Endothelial cell of umbilical vein (primary cell): ENCODE data around the gene SCAMP2. TPM values are rescaled to one million over a fixed set of nuclear protein-coding genes. Genes with fewer than 3 reads are reported as not detected.

Experiments used
- BruUV-seq: library from RNA; stranded (reverse); fragments of 400-500 nt; replicated peaks from 2 replicates; lab custom pipeline; 2021; lab: Mats Ljungman, UMichigan
- CTCF ChIA-PET: fragments of 300-600, 350-600 bp; sonication (Branson Sonifier 250); formaldehyde crosslinking; loops from one replicate; lab custom pipeline; 2021; ENCODE audit warnings: antibody characterized with exemption, inconsistent platforms; lab: Charles Lee
- POLR2A ChIA-PET: fragments of 300-600, 350-600 bp; sonication (Branson Sonifier 250); formaldehyde crosslinking; loops from one replicate; lab custom pipeline; 2021; ENCODE audit warnings: antibody characterized with exemption, inconsistent platforms; lab: Charles Lee
- DNase-seq: peaks from one replicate; pipeline ENCODE4 v3.0.0-alpha.2; 2011; ENCODE audit warnings: low read depth, low spot score
- FAIRE-seq: peaks from 2 replicates; lab custom pipeline; 2011; peaks lifted over from hg19 to GRCh38; lab: Jason Lieb, UNC
- H2AFZ ChIP-seq: 2 replicates; pipeline ENCODE4 v1.6.0; 2012; ENCODE audit warnings: low read depth, low read length, control low read depth, inconsistent platforms
- H3K27ac ChIP-seq: 2 replicates; pipeline ENCODE4 v1.5.1; 2011; ENCODE audit warnings: low read depth, mild to moderate bottlenecking, control low read depth, low read length, moderate library complexity; ENCODE audit not compliant: insufficient read depth
- H3K27me3 ChIP-seq, 2 experiments: 2 replicates each; pipeline versions ENCODE4 v1.6.0 to v1.6.1; 2011; ENCODE audit warnings: low read length in 2 of 2, mixed read lengths in 1 of 2; ENCODE audit not compliant: control insufficient read depth in 2 of 2, insufficient read depth in 2 of 2
- H3K36me3 ChIP-seq, 2 experiments: 2 replicates in 1 of 2; 3 replicates in 1 of 2; pipeline ENCODE4 v1.5.1; 2011; ENCODE audit warnings: low read length in 2 of 2, mild to moderate bottlenecking in 1 of 2, moderate library complexity in 1 of 2; ENCODE audit not compliant: control insufficient read depth in 2 of 2, insufficient read depth in 2 of 2; ENCODE audit errors: extremely low read depth in 1 of 2
- H3K4me1 ChIP-seq: 3 replicates; pipeline ENCODE4 v1.5.1; 2011; ENCODE audit warnings: mild to moderate bottlenecking, low read length; ENCODE audit not compliant: control insufficient read depth, insufficient read depth; ENCODE audit errors: extremely low read depth
- H3K4me2 ChIP-seq: 2 replicates; pipeline ENCODE4 v1.6.1; 2011; ENCODE audit warnings: low read length, control low read depth, mixed read lengths; ENCODE audit not compliant: insufficient read depth
- H3K4me3 ChIP-seq, 3 experiments: fragments of 200-600 bp in 1 of 3; sonication (generic), shearing (Covaris generic) in 1 of 3; replicated peaks in 1 of 3; 2 replicates each; pipeline ENCODE4 v1.5.1; 2011 to 2016; ENCODE audit warnings: control low read depth in 3 of 3, low read length in 3 of 3, mild to moderate bottlenecking in 2 of 3, inconsistent platforms in 1 of 3, low read depth in 1 of 3, moderate library complexity in 1 of 3; ENCODE audit not compliant: insufficient read depth in 1 of 3
- H3K79me2 ChIP-seq: 2 replicates; pipeline ENCODE4 v1.6.0; 2012; ENCODE audit warnings: low read length, inconsistent platforms; ENCODE audit not compliant: control insufficient read depth, insufficient read depth
- H3K9ac ChIP-seq: replicated peaks from 2 replicates; pipeline ENCODE3; 2011; ENCODE audit warnings: low read length, control low read depth; ENCODE audit not compliant: insufficient read depth; ENCODE audit errors: extremely low read depth
- H3K9me1 ChIP-seq: replicated peaks from 3 replicates; pipeline ENCODE4 v1.6.0; 2011; ENCODE audit warnings: mild to moderate bottlenecking, low read length; ENCODE audit not compliant: control insufficient read depth, insufficient read depth; ENCODE audit errors: extremely low read depth
- H3K9me3 ChIP-seq: replicated peaks from 2 replicates; pipeline ENCODE4 v1.5.1; 2012; ENCODE audit warnings: low read length, inconsistent platforms; ENCODE audit not compliant: control insufficient read depth, insufficient read depth
- H4K20me1 ChIP-seq: replicated peaks from 2 replicates; pipeline ENCODE3; 2011; ENCODE audit warnings: mild to moderate bottlenecking, low read length; ENCODE audit not compliant: control insufficient read depth, insufficient read depth; ENCODE audit errors: extremely low read depth
- CTCF ChIP-seq, 2 donors: IDR thresholded peaks; 1 replicate in 1 of 2; 2 replicates in 1 of 2; pipeline ENCODE4 v1.5.1; 2011; ENCODE audit warnings: low read length in 2 of 2, mild to moderate bottlenecking in 2 of 2, moderate library complexity in 2 of 2, control low read depth in 1 of 2, inconsistent platforms in 1 of 2, low read depth in 1 of 2; ENCODE audit not compliant: insufficient read depth in 1 of 2; ENCODE audit errors: extremely low read depth in 1 of 2
- EZH2 ChIP-seq: IDR thresholded peaks from 2 replicates; pipeline ENCODE4 v1.6.1; 2012; ENCODE audit warnings: borderline replicate concordance, low read depth, mild to moderate bottlenecking, moderate library complexity, low read length, inconsistent platforms; ENCODE audit not compliant: severe bottlenecking
- FOS ChIP-seq: IDR thresholded peaks from 2 replicates; pipeline ENCODE4 v1.6.1; 2011; ENCODE audit warnings: mild to moderate bottlenecking, low read length, moderate library complexity, borderline replicate concordance; ENCODE audit not compliant: insufficient read depth
- GATA2 ChIP-seq: IDR thresholded peaks from 2 replicates; pipeline ENCODE4 v1.7.0; 2011; ENCODE audit warnings: low read depth, mild to moderate bottlenecking, moderate library complexity, mixed read lengths, low read length; ENCODE audit not compliant: insufficient read length, insufficient read depth
- JUN ChIP-seq: IDR thresholded peaks from 2 replicates; pipeline ENCODE4 v1.6.1; 2011; ENCODE audit warnings: borderline replicate concordance, low read depth; ENCODE audit not compliant: insufficient read length, insufficient read depth
- MYC ChIP-seq: IDR thresholded peaks from one replicate; pipeline ENCODE4 v1.6.1; 2011; ENCODE audit warnings: mild to moderate bottlenecking, low read depth, low read length
- POLR2A ChIP-seq: IDR thresholded peaks from 2 replicates; pipeline ENCODE4 v1.6.1; 2012; ENCODE audit warnings: low read depth, mild to moderate bottlenecking, control low read depth, low read length
- POLR2AphosphoS5 ChIP-seq: IDR thresholded peaks from 2 replicates; pipeline ENCODE4 v1.6.1; 2012; ENCODE audit warnings: low read depth, mild to moderate bottlenecking, control low read depth, low read length, moderate library complexity; ENCODE audit not compliant: insufficient read depth
- dilution Hi-C: fragments of 300-500 bp; cut with MboI; formaldehyde crosslinking; loops from one replicate; pipeline ENCODE4 v1.15.0; 2019; ENCODE audit warnings: low sequenced_read_pairs; ENCODE audit not compliant: extremely low pct_ligation_motif_present
- intact Hi-C: fragments of 100-400 bp; cut with micrococcal nuclease; formaldehyde crosslinking; loops from one replicate; pipeline ENCODE4 v1.10.0; 2022
- polyA plus RNA-seq, 4 experiments: library from polyadenylated mRNA; depleted of rRNA in 3 of 4; stranded (reverse) in 3 of 4; unstranded in 1 of 4; fragments of >200 nt; gene quantifications; 2 replicates each; pipeline versions ENCODE4 v1.2.1 to v1.2.3, GENCODE V29; 2011 to 2012; ENCODE audit warnings: missing spikeins in 1 of 4
- total RNA-seq: library from RNA; stranded (reverse); gene quantifications from 2 replicates; pipeline ENCODE4 v1.2.3, GENCODE V29; 2021
- TF ChIP-seq, protein P1 (sequence below): IDR thresholded peaks from 2 replicates; pipeline ENCODE4 v1.6.1; 2011; ENCODE audit not compliant: insufficient read depth, insufficient read length

The SCAMP2 gene
- total and polyA plus RNA-seq, 2 donors (not counting 3 experiments of a cell fraction or from before 2014, with no cell fraction given), result 67.3 to 256 TPM

DNA sequence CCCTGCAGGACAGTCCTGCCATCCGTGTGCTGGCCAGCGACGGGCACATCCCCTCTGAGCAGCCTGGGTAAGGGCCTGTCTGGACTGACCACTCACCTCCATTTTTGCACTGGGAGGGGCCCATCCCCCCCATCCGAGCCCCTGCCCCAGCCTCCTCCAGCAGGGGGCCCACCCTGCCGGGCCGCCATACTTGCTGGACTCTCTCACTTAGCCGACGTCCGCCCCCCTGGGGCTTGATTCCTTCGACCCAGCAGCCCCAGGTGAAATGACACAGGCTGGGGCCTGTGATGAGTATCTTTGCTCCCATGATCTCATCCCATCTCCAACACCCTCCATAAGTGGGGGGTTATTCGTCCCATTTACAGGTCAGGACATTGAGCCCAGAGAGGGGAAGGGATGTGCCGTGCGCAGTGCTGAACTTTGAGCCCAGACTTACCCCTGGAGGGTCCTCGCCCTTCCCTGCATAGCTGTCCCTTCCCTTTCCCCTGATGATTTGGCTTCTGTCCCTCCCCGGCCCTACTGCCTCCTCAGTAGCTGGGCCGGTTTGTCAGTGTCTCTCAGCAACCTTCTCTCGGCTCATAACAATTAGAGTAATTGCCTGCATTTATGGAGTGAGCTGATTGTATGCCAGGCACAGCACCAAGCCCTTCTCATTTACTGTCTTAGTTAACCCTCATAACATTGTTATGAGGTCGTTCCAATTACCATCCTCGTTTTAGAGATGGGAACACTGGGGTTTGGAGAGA is 56.4 kb downstream of the SCAMP2 start:
- ChIA-PET CTCF (interaction anchor here (0.8 to 2.2 kb wide), 6 partner anchors 10 to 134 kb away, joined by 3 to 6 read pairs (median 3); partner anchors contain the start of genes CPLX3 and CSK), POLR2A (interaction anchor here (0.6 kb wide), 1 partner anchor 31 kb away, joined by 4 read pairs; no protein-coding TSS in a partner anchor)
- DNase-seq (no peak), FAIRE-seq (no peak)
- H3K9ac ChIP-seq, result no peak overlapping the region
- H3K9me3 ChIP-seq, result no peaks in the 10 kb centered on the region
- H2AFZ ChIP-seq, result no peak overlapping the region
- no peak for TF ChIP-seq CTCF (IDR thresholded peaks at IDR 0.05; ENCODE audit: extremely low read depth in 1 of 2, insufficient read depth in 1 of 2, low read depth in 1 of 2, low read length in 2 of 2)
- TF ChIP-seq POLR2AphosphoS5, result no peak
- TF ChIP-seq, protein P1, sequence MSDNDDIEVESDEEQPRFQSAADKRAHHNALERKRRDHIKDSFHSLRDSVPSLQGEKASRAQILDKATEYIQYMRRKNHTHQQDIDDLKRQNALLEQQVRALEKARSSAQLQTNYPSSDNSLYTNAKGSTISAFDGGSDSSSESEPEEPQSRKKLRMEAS, result no peak
- TF ChIP-seq JUN, result no peak
- no peak for TF ChIP-seq EZH2
- no peak for TF ChIP-seq FOS
- TF ChIP-seq POLR2A, result no peak
- no peak for TF ChIP-seq MYC
- TF ChIP-seq GATA2, result no peak
- BruUV-seq, result no TSS peak
- H4K20me1 ChIP-seq, result no peaks in the 10 kb centered on the region
- H3K4me1 ChIP-seq, result peaks cover 8% of the 10 kb centered on the region
- H3K4me3 ChIP-seq, result no peak overlapping the region
- H3K27ac ChIP-seq, result no peak overlapping the region
- intact Hi-C loops (no loop called here), dilution Hi-C loops (no loop called here)
- H3K36me3 ChIP-seq, result no peaks in the 10 kb centered on the region
- no peak overlapping the region for H3K4me2 ChIP-seq
- no peaks in the 10 kb centered on the region for H3K79me2 ChIP-seq
- no peaks in the 10 kb centered on the region for H3K9me1 ChIP-seq
- H3K27me3 ChIP-seq, result no peaks in the 10 kb centered on the region
